CD1c-positive myeloid dendritic cell (primary cell): ENCODE data around the gene MDN1.
A peak's percentile ranks its signal among the peaks of the same experiment; 100 is the strongest.
"Not testable (repeated sequence)": the region's sequence is repeated elsewhere in the genome, so short reads cannot be mapped to it uniquely, and the experiment has no call there.

Experiments
- DNase-seq: peaks from one replicate; pipeline ENCODE4 v3.0.0-alpha.2; 2016; ENCODE audit errors: extremely low spot score

Gene MDN1

GRCh38 chr6:89826029-89826528 is 6.5 kb upstream of the MDN1 start:
- DNase-seq, result no peak

- peak; percentile 44 for DNase-seq
Measured at GRCh38 chr6:89818977-89819335, 638 bp downstream of the MDN1 start.

- DNase-seq, result no peak
Measured at GRCh38 chr6:89817481-89817880, 2.1 kb downstream of the MDN1 start.

GRCh38 chr6:89813422-89813821 is 6.2 kb downstream of the MDN1 start:
- not testable (repeated sequence) for DNase-seq

- no peak for DNase-seq
Measured at GRCh38 chr6:89807581-89807980, 12.0 kb downstream of the MDN1 start.

GRCh38 chr6:89805814-89806371 is 13.7 kb downstream of the MDN1 start:
- no peak for DNase-seq

GRCh38 chr6:89803271-89803670 is 16.3 kb downstream of the MDN1 start:
- DNase-seq, result no peak

GRCh38 chr6:89799756-89800155 is 19.8 kb downstream of the MDN1 start:
- DNase-seq, result no peak

GRCh38 chr6:89799096-89799495 is 20.5 kb downstream of the MDN1 start:
- DNase-seq, result no peak

- no peak for DNase-seq
Measured at GRCh38 chr6:89797317-89797716, 22.3 kb downstream of the MDN1 start.

- no peak for DNase-seq
Measured at GRCh38 chr6:89794324-89794723, 25.3 kb downstream of the MDN1 start.

GRCh38 chr6:89793586-89793985 is 26.0 kb downstream of the MDN1 start:
- DNase-seq, result no peak

GRCh38 chr6:89792881-89793280 is 26.7 kb downstream of the MDN1 start:
- DNase-seq, result peak; percentile 24

GRCh38 chr6:89790403-89790802 is 29.2 kb downstream of the MDN1 start:
- DNase-seq, result no peak

- DNase-seq, result no peak
Measured at GRCh38 chr6:89789980-89790379, 29.6 kb downstream of the MDN1 start.

- DNase-seq, result no peak
Measured at GRCh38 chr6:89787660-89788328, 31.8 kb downstream of the MDN1 start.

- DNase-seq, result no peak
Measured at GRCh38 chr6:89786970-89787369, 32.6 kb downstream of the MDN1 start.

GRCh38 chr6:89784838-89785237 is 34.8 kb downstream of the MDN1 start:
- no peak for DNase-seq

- not testable (repeated sequence) for DNase-seq
Measured at GRCh38 chr6:89783293-89783692, 36.3 kb downstream of the MDN1 start.

GRCh38 chr6:89782222-89782621 is 37.4 kb downstream of the MDN1 start:
- DNase-seq, result no peak

- no peak for DNase-seq
Measured at GRCh38 chr6:89781070-89782034, 38.2 kb downstream of the MDN1 start.

- DNase-seq, result no peak
Measured at GRCh38 chr6:89777455-89777854, 42.1 kb downstream of the MDN1 start.
